Natural killer cell (primary cell): ENCODE data around the gene VCAN. TPM values are rescaled to one million over a fixed set of nuclear protein-coding genes. Genes with fewer than 3 reads are reported as not detected.

Experiments used
- ATAC-seq, 3 donors: fragments of 150-1000 bp in 2 of 3; fragments of 200-7000 bp in 1 of 3; cut with Tn5 transposase; 1 replicate in 1 of 3; 2 replicates in 2 of 3; pipeline ENCODE4 v1.10.0; 2021; ENCODE audit warnings: mild to moderate bottlenecking in 2 of 3, moderate library complexity in 2 of 3
- DNase-seq, 2 donors: peaks; one replicate each; pipeline versions ENCODE4 v3.0.0 to v3.0.0-alpha.2; 2013 to 2021; ENCODE audit warnings: mixed read lengths in 1 of 2
- H3K27ac ChIP-seq: one replicate; pipeline ENCODE4 v1.5.1; 2013; ENCODE audit warnings: mild to moderate bottlenecking, low read length
- H3K27me3 ChIP-seq: one replicate; pipeline ENCODE4 v1.6.1; 2013; ENCODE audit warnings: low read length; ENCODE audit not compliant: control insufficient read depth, insufficient read depth
- H3K36me3 ChIP-seq: one replicate; pipeline ENCODE4 v1.6.1; 2013; ENCODE audit warnings: low read length; ENCODE audit not compliant: control insufficient read depth, insufficient read depth
- H3K4me1 ChIP-seq: one replicate; pipeline ENCODE4 v1.6.1; 2013; ENCODE audit warnings: low read length; ENCODE audit not compliant: control insufficient read depth, insufficient read depth
- H3K4me3 ChIP-seq: one replicate; pipeline ENCODE4 v1.5.1; 2013; ENCODE audit warnings: low read length
- H3K9me3 ChIP-seq: one replicate; pipeline ENCODE4 v1.6.1; 2013; ENCODE audit warnings: low read length; ENCODE audit not compliant: control insufficient read depth, insufficient read depth
- H3K27ac Mint-ChIP-seq, 2 donors: one replicate each; pipeline ENCODE4 v1.8.0; 2022; ENCODE audit warnings: mild to moderate bottlenecking in 2 of 2, mixed read lengths in 2 of 2, moderate library complexity in 1 of 2
- H3K27me3 Mint-ChIP-seq, 2 donors: one replicate each; pipeline ENCODE4 v1.8.0; 2022; ENCODE audit warnings: low read depth in 2 of 2, mixed read lengths in 2 of 2
- H3K36me3 Mint-ChIP-seq: one replicate; pipeline ENCODE4 v1.8.0; 2022; ENCODE audit warnings: mixed read lengths
- H3K4me1 Mint-ChIP-seq, 2 donors: one replicate each; pipeline ENCODE4 v1.8.0; 2022; ENCODE audit warnings: mixed read lengths in 2 of 2
- H3K4me3 Mint-ChIP-seq: one replicate; pipeline ENCODE4 v1.8.0; 2022; ENCODE audit warnings: mild to moderate bottlenecking, moderate library complexity, mixed read lengths
- H3K9me3 Mint-ChIP-seq, 2 donors: one replicate each; pipeline ENCODE4 v1.8.0; 2022; ENCODE audit warnings: mixed read lengths in 2 of 2
- CTCF ChIP-seq: fragments of 200-600 bp; IDR thresholded peaks from one replicate; pipeline ENCODE4 v1.8.0; 2022; ENCODE audit warnings: antibody characterized with exemption
- WGBS: methylation state at CpG from one replicate; pipeline ENCODE4 v1.1.7; 2013; ENCODE audit warnings: missing lambda C conversion rate; ENCODE audit not compliant: insufficient coverage; 5-methylcytosine and 5-hydroxymethylcytosine counted together
- intact Hi-C: fragments of 100-400 bp; cut with micrococcal nuclease; formaldehyde crosslinking; loops from one replicate; pipeline ENCODE4 v1.14.2; 2022
- total RNA-seq, 4 donors: library from RNA; stranded (reverse); fragments of 120-200 nt in 1 of 4; gene quantifications; one replicate each; pipeline versions ENCODE4 v1.2.3 to v1.2.4, GENCODE V29; 2013 to 2022

The VCAN gene
- total RNA-seq, 3 donors from 2014 or later (not counting 1 experiment from before 2014, with no cell fraction given) = 2.3 to 60.1 (median 28.4) TPM

DNA sequence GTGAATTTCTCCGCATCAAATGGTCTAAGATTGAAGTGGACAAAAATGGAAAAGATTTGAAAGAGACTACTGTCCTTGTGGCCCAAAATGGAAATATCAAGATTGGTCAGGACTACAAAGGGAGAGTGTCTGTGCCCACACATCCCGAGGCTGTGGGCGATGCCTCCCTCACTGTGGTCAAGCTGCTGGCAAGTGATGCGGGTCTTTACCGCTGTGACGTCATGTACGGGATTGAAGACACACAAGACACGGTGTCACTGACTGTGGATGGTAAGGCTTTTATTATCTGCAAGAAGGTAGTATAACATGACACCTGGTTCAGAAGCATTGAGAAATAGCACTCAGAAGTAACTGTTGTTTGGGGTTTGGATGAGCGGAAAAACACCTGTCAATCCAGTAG is 18.7 kb downstream of the VCAN start:
- intact Hi-C loops = no loop called here
- TF ChIP-seq CTCF = no peak
- Histone ChIP-seq H3K27me3 (no peaks in the 10 kb centered on the region), H3K9me3 (no peaks in the 10 kb centered on the region), H3K4me1 (no peaks in the 10 kb centered on the region), H3K4me3 (no peak overlapping the region), H3K36me3 (no peaks in the 10 kb centered on the region), H3K27ac (no peak overlapping the region)
- Mint-ChIP-seq H3K27ac (no peak overlapping the region), H3K4me1 (no peaks in the 10 kb centered on the region), H3K36me3 (no peaks in the 10 kb centered on the region), H3K27me3 (peaks cover 0 to 3% of the 10 kb centered on the region in 2 donors), H3K9me3 (peaks cover 2% of the 10 kb centered on the region in 2 donors), H3K4me3 (no peak overlapping the region)
- 96% methylated on average over 9 of the region's 9 CpGs for WGBS
- DNase-seq (no peak), ATAC-seq (no peak)

- intact Hi-C loops = no loop called here
- TF ChIP-seq CTCF = no peak
- H3K36me3 Mint-ChIP-seq = no peaks in the 10 kb centered on the region
- Histone ChIP-seq H3K4me1 (no peaks in the 10 kb centered on the region), H3K4me3 (no peak overlapping the region), H3K27ac (no peak overlapping the region), H3K27me3 (no peaks in the 10 kb centered on the region), H3K9me3 (no peaks in the 10 kb centered on the region), H3K36me3 (no peaks in the 10 kb centered on the region)
- ATAC-seq = no peak
- no peak for DNase-seq
- H3K4me3 Mint-ChIP-seq = no peak overlapping the region
- no peaks in the 10 kb centered on the region for H3K27me3 Mint-ChIP-seq
- H3K27ac Mint-ChIP-seq = no peak overlapping the region
- WGBS = 100% methylated on average over 1 of the region's 1 CpG
- no peaks in the 10 kb centered on the region for H3K4me1 Mint-ChIP-seq
- H3K9me3 Mint-ChIP-seq = no peaks in the 10 kb centered on the region
These were observed 20.8 kb downstream of the VCAN start for GRCh38 chr5:83492331-83492730.

DNA sequence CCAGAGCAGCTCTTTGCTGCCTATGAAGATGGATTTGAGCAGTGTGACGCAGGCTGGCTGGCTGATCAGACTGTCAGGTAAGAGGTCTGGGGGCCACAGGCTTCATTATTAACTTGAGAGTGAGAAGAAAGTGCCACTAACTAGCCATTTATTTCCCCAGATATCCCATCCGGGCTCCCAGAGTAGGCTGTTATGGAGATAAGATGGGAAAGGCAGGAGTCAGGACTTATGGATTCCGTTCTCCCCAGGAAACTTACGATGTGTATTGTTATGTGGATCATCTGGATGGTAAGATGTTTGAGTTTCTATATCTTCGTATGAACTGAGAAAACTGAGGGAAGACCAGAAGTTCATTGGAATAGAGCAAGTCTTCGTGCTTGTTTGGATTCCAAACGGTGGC is 22.1 kb downstream of the VCAN start:
- no peaks in the 10 kb centered on the region for H3K27me3 ChIP-seq
- TF ChIP-seq CTCF = no peak
- H3K4me3 ChIP-seq = no peak overlapping the region
- Mint-ChIP-seq H3K4me1 (no peaks in the 10 kb centered on the region), H3K4me3 (no peak overlapping the region), H3K27me3 (no peaks in the 10 kb centered on the region), H3K27ac (no peak overlapping the region), H3K36me3 (no peaks in the 10 kb centered on the region), H3K9me3 (no peaks in the 10 kb centered on the region)
- ATAC-seq (no peak), DNase-seq (no peak)
- H3K4me1 ChIP-seq = no peaks in the 10 kb centered on the region
- 88% methylated on average over 7 of the region's 7 CpGs for WGBS
- no peaks in the 10 kb centered on the region for H3K9me3 ChIP-seq
- H3K27ac ChIP-seq = no peak overlapping the region
- H3K36me3 ChIP-seq = no peaks in the 10 kb centered on the region
- intact Hi-C loops = no loop called here

DNA sequence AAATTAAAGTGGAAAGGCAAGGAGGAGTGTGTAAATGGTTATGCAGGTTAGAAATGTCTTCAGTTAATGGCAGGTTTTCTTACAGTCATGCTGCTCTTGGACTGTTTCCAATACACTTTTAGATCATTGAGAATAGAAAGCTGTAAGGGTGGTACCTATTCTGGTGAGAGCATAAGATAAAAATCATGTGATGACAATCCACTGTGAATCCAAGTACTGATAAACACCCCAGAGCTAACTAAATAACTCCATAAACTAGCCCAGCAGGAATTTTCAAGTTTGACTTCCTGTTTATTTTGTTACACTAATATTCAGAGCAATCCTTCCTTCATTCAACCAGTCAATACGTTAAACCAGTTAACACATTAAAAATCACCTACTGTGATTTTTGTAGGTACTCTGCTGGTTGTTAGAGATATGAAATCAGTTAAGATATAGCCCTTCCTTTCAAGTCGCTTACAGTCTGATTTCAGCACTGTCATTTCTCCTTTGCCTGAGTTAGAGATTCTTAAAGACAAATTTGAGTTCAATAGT is 22.6 kb downstream of the VCAN start:
- Mint-ChIP-seq H3K9me3 (no peaks in the 10 kb centered on the region), H3K36me3 (no peaks in the 10 kb centered on the region), H3K27ac (no peak overlapping the region), H3K4me3 (no peak overlapping the region), H3K27me3 (peaks cover 0 to 3% of the 10 kb centered on the region in 2 donors), H3K4me1 (no peaks in the 10 kb centered on the region)
- H3K36me3 ChIP-seq = no peaks in the 10 kb centered on the region
- ATAC-seq (no peak), DNase-seq (no peak)
- TF ChIP-seq CTCF = no peak
- no peak overlapping the region for H3K27ac ChIP-seq
- H3K4me1 ChIP-seq = no peaks in the 10 kb centered on the region
- intact Hi-C loops = no loop called here
- no peaks in the 10 kb centered on the region for H3K9me3 ChIP-seq
- no peaks in the 10 kb centered on the region for H3K27me3 ChIP-seq
- 90% methylated on average over 1 of the region's 2 CpGs for WGBS
- H3K4me3 ChIP-seq = no peak overlapping the region
